Mononuclear cell (primary cell): ENCODE data around the gene SPATA31C2. TPM values are rescaled to one million over a fixed set of nuclear protein-coding genes. Genes with fewer than 3 reads are reported as not detected.

Experiments
- H3K27me3 ChIP-seq: 2 replicates; pipeline ENCODE4 v1.6.0; 2011; ENCODE audit warnings: low read length, control low read depth; ENCODE audit not compliant: insufficient read depth
- H3K4me1 ChIP-seq: 2 replicates; pipeline ENCODE4 v1.5.1; 2011; ENCODE audit warnings: mild to moderate bottlenecking, low read length, control low read depth; ENCODE audit not compliant: insufficient read depth
- H3K4me3 ChIP-seq: 2 replicates; pipeline ENCODE4 v1.5.1; 2011; ENCODE audit warnings: mild to moderate bottlenecking, low read length, moderate library complexity
- H3K9me3 ChIP-seq: 2 replicates; pipeline ENCODE4 v1.5.1; 2011; ENCODE audit warnings: low read depth, mild to moderate bottlenecking, control low read depth, low read length
- total RNA-seq: library from RNA; depleted of rRNA; stranded (reverse); fragments of >200 nt; gene quantifications from one replicate; pipeline ENCODE4 v1.2.3, GENCODE V29; 2012

SPATA31C2 gene
- total RNA-seq, 1 donor, result not detected

GRCh38 chr9:88092797-88093331 lies 45.4 kb downstream of the SPATA31C2 start:
- Histone ChIP-seq H3K4me1 (no peaks in the 10 kb centered on the region), H3K4me3 (no peak overlapping the region)

GRCh38 chr9:88090151-88090581 lies 48.1 kb downstream of the SPATA31C2 start:
- Histone ChIP-seq H3K4me3 (no peak overlapping the region), H3K27me3 (no peaks in the 10 kb centered on the region), H3K9me3 (no peaks in the 10 kb centered on the region), H3K4me1 (no peaks in the 10 kb centered on the region)

More at GRCh38 chr9:88092797-88093331, 45.4 kb downstream of the SPATA31C2 start:
- Histone ChIP-seq H3K27me3 (no peaks in the 10 kb centered on the region), H3K9me3 (no peaks in the 10 kb centered on the region)

DNA sequence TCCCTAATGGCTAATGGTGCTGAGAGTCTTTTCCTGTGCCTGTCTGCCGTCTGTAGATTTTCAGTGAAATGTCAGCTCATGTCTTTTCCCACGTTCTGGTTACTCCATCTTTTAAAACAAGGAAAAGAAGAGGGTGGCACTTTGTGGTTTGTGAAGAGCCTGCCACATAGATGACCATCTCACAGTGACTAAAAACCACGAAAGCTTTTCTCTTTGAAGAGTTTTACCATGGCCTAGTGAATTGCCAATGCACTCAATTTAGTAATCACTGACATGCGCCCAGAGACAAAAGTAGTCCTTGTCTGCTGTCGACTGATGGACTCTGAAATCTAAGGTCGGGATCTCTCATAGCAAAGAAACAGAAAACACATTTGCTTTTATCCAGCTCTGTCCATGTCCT lies 50.4 kb downstream of the SPATA31C2 start:
- H3K9me3 ChIP-seq, result no peaks in the 10 kb centered on the region
- H3K27me3 ChIP-seq, result no peaks in the 10 kb centered on the region
- H3K4me3 ChIP-seq, result no peak overlapping the region
- no peaks in the 10 kb centered on the region for H3K4me1 ChIP-seq

DNA sequence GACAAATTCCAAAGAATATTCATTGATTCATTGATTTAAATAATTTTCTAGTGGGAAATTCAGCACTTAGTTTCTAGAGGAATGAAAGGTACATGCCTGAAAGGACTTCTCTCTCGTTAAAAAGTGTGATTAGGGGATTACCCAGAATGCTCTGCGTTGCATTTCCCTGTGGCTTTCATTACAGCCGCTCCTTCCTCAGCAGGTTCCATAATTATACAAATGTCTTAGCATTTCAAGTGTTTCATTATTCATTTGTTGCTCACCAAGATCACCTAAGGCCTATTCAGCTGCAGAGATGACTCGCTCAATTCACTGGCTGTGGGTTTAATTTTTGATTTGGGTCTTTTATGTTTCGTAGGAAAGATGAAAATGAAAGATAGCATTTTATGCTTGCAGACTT lies 52.8 kb downstream of the SPATA31C2 start:
- H3K4me1 ChIP-seq, result no peaks in the 10 kb centered on the region
- no peaks in the 10 kb centered on the region for H3K9me3 ChIP-seq
- no peaks in the 10 kb centered on the region for H3K27me3 ChIP-seq
- H3K4me3 ChIP-seq, result no peak overlapping the region

- H3K27me3 ChIP-seq, result no peaks in the 10 kb centered on the region
- no peaks in the 10 kb centered on the region for H3K4me1 ChIP-seq
- no peaks in the 10 kb centered on the region for H3K9me3 ChIP-seq
- no peak overlapping the region for H3K4me3 ChIP-seq
Observed at GRCh38 chr9:88084357-88085183, 53.7 kb downstream of the SPATA31C2 start.

Other genes starting within 250 kb of the SPATA31C2 start
- gene SPATA31C1, start 220.5 kb downstream of the SPATA31C2 start, total RNA-seq, result not detected
- 1.4 TPM for gene CDK20, start 163.9 kb downstream of the SPATA31C2 start, total RNA-seq
- gene SPIN1, start 250.0 kb upstream of the SPATA31C2 start, total RNA-seq, result 33.1 TPM